ENCODE results near the gene PLCD4.

Gene PLCD4

DNA sequence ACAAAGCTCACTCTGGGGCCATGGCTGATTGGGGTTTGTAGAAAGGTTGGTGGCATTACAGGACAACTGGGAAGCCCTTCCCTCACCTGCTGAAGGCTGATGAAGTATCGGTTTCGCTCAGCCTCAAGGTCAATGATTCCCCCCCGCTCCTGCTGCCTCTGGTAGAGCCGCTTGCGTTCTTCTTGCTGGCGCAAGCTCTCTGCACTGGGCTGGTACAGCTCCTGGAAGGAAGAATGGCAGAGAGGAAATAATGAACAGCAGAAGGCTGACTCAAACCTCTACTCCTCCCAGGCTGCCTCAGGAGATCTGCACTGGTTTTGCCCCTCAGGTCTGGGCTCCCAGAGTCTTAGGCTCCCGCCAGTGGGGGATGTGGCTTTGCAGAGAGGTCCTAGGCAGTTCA, 57.0 kb downstream of the PLCD4 start:
- no peak for DNase-seq (ENCODE audit: low read depth)

- DNase-seq (ENCODE audit: low read depth), result peak; percentile 31
Observed at GRCh38 chr2:218671097-218671653, 63.5 kb downstream of the PLCD4 start.

DNA sequence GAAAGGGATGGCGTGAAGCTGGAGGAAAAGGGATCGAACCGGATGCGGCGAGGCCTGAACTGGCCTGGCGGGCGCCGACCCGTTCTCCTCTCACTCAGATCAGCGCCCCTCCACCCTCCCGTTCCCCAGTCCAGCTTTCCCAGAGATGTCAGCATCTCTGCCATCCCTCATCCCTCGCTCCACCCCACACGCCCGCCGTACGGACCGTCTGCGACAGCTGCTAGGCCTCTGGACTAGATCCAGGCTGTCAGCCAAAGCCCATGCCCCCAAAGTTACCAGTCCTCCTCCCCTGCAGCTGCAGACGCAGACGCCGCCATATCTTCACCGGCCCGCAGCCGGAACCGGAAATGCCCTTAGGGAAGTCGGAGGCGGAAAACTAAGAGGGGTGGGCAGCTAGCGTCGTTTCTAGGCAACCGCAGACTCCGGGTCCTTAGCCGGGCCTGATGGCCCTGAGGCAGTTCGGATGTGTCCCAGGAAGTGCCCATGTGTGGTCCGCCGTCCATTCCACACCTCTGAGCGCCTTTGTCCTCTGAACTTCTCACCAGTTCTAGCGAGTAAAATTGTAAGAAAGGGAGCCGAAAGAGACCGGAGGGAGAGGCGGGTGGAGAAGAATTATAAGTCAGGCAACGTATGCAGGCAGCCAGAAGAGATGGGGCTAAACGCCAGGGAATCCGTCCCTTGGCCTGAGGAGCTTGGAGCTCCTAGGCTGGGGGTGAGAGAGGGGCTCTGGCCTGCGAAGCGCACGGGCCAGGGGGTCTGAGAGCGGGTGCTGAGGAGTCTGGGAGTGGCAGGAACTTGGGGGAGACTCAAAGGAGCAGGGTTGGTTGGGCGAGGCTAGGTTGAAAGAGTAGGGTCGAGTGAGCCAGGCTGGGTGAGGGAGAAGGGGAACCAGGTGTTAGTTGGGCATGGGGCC, 64.2 kb downstream of the PLCD4 start, which contains the start of the genes RNF25 and STK36:
Gene RNF25 (minus strand): TSS at position 349 of the 913 bp plus-strand sequence. CDS start 32 bp downstream, at position 317.
Gene STK36 (plus strand): TSS at position 433 of the 913 bp plus-strand sequence. CDS start 744 bp downstream, outside the sequence.
- peak; percentile 87 for DNase-seq (ENCODE audit: low read depth)

GRCh38 chr2:218679119-218679518, 71.4 kb downstream of the PLCD4 start:
- DNase-seq (ENCODE audit: low read depth), result no peak

DNA sequence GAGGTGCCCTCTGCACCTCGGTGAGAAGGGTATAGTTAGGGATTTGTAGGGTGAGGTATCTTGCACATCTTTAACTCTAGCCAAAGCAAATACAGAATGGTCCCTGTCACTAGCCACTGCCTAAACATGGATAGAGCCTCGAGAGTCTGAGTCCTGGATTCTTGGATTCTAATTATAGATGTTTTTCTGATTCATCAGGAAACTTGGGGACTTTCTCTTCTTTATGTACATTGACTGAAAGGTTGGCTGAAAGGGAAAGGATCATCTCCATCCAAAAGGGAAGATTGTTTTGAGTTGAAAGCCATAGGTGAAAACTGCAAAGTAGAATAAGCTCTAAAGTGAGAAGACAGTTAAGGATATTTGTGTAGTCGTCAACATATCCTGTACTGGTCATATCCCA, 72.4 kb downstream of the PLCD4 start:
- DNase-seq (ENCODE audit: low read depth), result no peak
